Endothelial cell of umbilical vein (primary cell): ENCODE data around the gene HIGD1C. TPM values are rescaled to one million over a fixed set of nuclear protein-coding genes. Genes with fewer than 3 reads are reported as not detected.

Experiments used
- BruUV-seq: library from RNA; stranded (reverse); fragments of 400-500 nt; replicated peaks from 2 replicates; lab custom pipeline; 2021; lab: Mats Ljungman, UMichigan
- CTCF ChIA-PET: fragments of 300-600, 350-600 bp; sonication (Branson Sonifier 250); formaldehyde crosslinking; loops from one replicate; lab custom pipeline; 2021; ENCODE audit warnings: antibody characterized with exemption, inconsistent platforms; lab: Charles Lee
- POLR2A ChIA-PET: fragments of 300-600, 350-600 bp; sonication (Branson Sonifier 250); formaldehyde crosslinking; loops from one replicate; lab custom pipeline; 2021; ENCODE audit warnings: antibody characterized with exemption, inconsistent platforms; lab: Charles Lee
- DNase-seq: peaks from one replicate; pipeline ENCODE4 v3.0.0-alpha.2; 2011; ENCODE audit warnings: low read depth, low spot score
- FAIRE-seq: peaks from 2 replicates; lab custom pipeline; 2011; peaks lifted over from hg19 to GRCh38; lab: Jason Lieb, UNC
- H2AFZ ChIP-seq: 2 replicates; pipeline ENCODE4 v1.6.0; 2012; ENCODE audit warnings: low read depth, low read length, control low read depth, inconsistent platforms
- H3K27ac ChIP-seq: 2 replicates; pipeline ENCODE4 v1.5.1; 2011; ENCODE audit warnings: low read depth, mild to moderate bottlenecking, control low read depth, low read length, moderate library complexity; ENCODE audit not compliant: insufficient read depth
- H3K27me3 ChIP-seq, 2 experiments: 2 replicates each; pipeline versions ENCODE4 v1.6.0 to v1.6.1; 2011; ENCODE audit warnings: low read length in 2 of 2, mixed read lengths in 1 of 2; ENCODE audit not compliant: control insufficient read depth in 2 of 2, insufficient read depth in 2 of 2
- H3K36me3 ChIP-seq, 2 experiments: 2 replicates in 1 of 2; 3 replicates in 1 of 2; pipeline ENCODE4 v1.5.1; 2011; ENCODE audit warnings: low read length in 2 of 2, mild to moderate bottlenecking in 1 of 2, moderate library complexity in 1 of 2; ENCODE audit not compliant: control insufficient read depth in 2 of 2, insufficient read depth in 2 of 2; ENCODE audit errors: extremely low read depth in 1 of 2
- H3K4me1 ChIP-seq: 3 replicates; pipeline ENCODE4 v1.5.1; 2011; ENCODE audit warnings: mild to moderate bottlenecking, low read length; ENCODE audit not compliant: control insufficient read depth, insufficient read depth; ENCODE audit errors: extremely low read depth
- H3K4me2 ChIP-seq: 2 replicates; pipeline ENCODE4 v1.6.1; 2011; ENCODE audit warnings: low read length, control low read depth, mixed read lengths; ENCODE audit not compliant: insufficient read depth
- H3K4me3 ChIP-seq, 3 experiments: fragments of 200-600 bp in 1 of 3; sonication (generic), shearing (Covaris generic) in 1 of 3; replicated peaks in 1 of 3; 2 replicates each; pipeline ENCODE4 v1.5.1; 2011 to 2016; ENCODE audit warnings: control low read depth in 3 of 3, low read length in 3 of 3, mild to moderate bottlenecking in 2 of 3, inconsistent platforms in 1 of 3, low read depth in 1 of 3, moderate library complexity in 1 of 3; ENCODE audit not compliant: insufficient read depth in 1 of 3
- H3K79me2 ChIP-seq: 2 replicates; pipeline ENCODE4 v1.6.0; 2012; ENCODE audit warnings: low read length, inconsistent platforms; ENCODE audit not compliant: control insufficient read depth, insufficient read depth
- H3K9ac ChIP-seq: replicated peaks from 2 replicates; pipeline ENCODE3; 2011; ENCODE audit warnings: low read length, control low read depth; ENCODE audit not compliant: insufficient read depth; ENCODE audit errors: extremely low read depth
- H3K9me1 ChIP-seq: replicated peaks from 3 replicates; pipeline ENCODE4 v1.6.0; 2011; ENCODE audit warnings: mild to moderate bottlenecking, low read length; ENCODE audit not compliant: control insufficient read depth, insufficient read depth; ENCODE audit errors: extremely low read depth
- H3K9me3 ChIP-seq: replicated peaks from 2 replicates; pipeline ENCODE4 v1.5.1; 2012; ENCODE audit warnings: low read length, inconsistent platforms; ENCODE audit not compliant: control insufficient read depth, insufficient read depth
- H4K20me1 ChIP-seq: replicated peaks from 2 replicates; pipeline ENCODE3; 2011; ENCODE audit warnings: mild to moderate bottlenecking, low read length; ENCODE audit not compliant: control insufficient read depth, insufficient read depth; ENCODE audit errors: extremely low read depth
- GATA2 ChIP-seq: IDR thresholded peaks from 2 replicates; pipeline ENCODE4 v1.7.0; 2011; ENCODE audit warnings: low read depth, mild to moderate bottlenecking, moderate library complexity, mixed read lengths, low read length; ENCODE audit not compliant: insufficient read length, insufficient read depth
- dilution Hi-C: fragments of 300-500 bp; cut with MboI; formaldehyde crosslinking; loops from one replicate; pipeline ENCODE4 v1.15.0; 2019; ENCODE audit warnings: low sequenced_read_pairs; ENCODE audit not compliant: extremely low pct_ligation_motif_present
- intact Hi-C: fragments of 100-400 bp; cut with micrococcal nuclease; formaldehyde crosslinking; loops from one replicate; pipeline ENCODE4 v1.10.0; 2022
- polyA plus RNA-seq, 4 experiments: library from polyadenylated mRNA; depleted of rRNA in 3 of 4; stranded (reverse) in 3 of 4; unstranded in 1 of 4; fragments of >200 nt; gene quantifications; 2 replicates each; pipeline versions ENCODE4 v1.2.1 to v1.2.3, GENCODE V29; 2011 to 2012; ENCODE audit warnings: missing spikeins in 1 of 4
- total RNA-seq: library from RNA; stranded (reverse); gene quantifications from 2 replicates; pipeline ENCODE4 v1.2.3, GENCODE V29; 2021
- TF ChIP-seq, protein P1 (sequence below): IDR thresholded peaks from 2 replicates; pipeline ENCODE4 v1.6.1; 2011; ENCODE audit not compliant: insufficient read depth, insufficient read length

HIGD1C gene
- total and polyA plus RNA-seq, 2 donors (not counting 3 experiments of a cell fraction or from before 2014, with no cell fraction given), result not detected

DNA sequence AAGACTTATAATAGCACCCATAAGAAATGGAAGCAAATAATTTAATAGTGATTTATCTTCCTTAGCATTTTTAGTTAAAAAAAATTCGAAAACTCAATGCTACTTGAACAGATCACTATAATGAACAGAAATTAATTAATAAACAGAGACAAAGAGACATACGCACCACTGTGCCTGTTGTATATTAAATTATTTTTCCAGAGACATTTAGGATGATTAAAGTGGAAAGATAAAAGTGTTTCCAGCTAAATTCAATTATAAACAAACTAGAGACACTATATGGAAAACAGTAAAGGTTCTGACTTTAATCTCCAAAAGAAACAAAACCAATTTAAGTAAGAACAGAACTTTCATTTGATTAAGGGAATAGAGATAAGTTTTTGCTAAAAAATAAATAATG, 3.4 kb downstream of the HIGD1C start:
- POLR2A ChIA-PET, result interaction anchor here (0.5 kb wide), 1 partner anchor 1138 kb away, joined by 3 read pairs; no protein-coding TSS in a partner anchor
- Histone ChIP-seq H3K4me2 (no peak overlapping the region), H3K9me3 (no peaks in the 10 kb centered on the region), H4K20me1 (no peaks in the 10 kb centered on the region), H3K9ac (no peak overlapping the region), H3K4me3 (no peak overlapping the region), H3K9me1 (no peaks in the 10 kb centered on the region), H3K4me1 (no peaks in the 10 kb centered on the region), H3K79me2 (no peaks in the 10 kb centered on the region), H3K27me3 (no peaks in the 10 kb centered on the region), H3K27ac (no peak overlapping the region), H3K36me3 (no peaks in the 10 kb centered on the region), H2AFZ (no peak overlapping the region)
- DNase-seq, result no peak
- no TSS peak for BruUV-seq
- dilution Hi-C loops (no loop called here), intact Hi-C loops (no loop called here)
- CTCF ChIA-PET, result interaction anchor here (1.2 kb wide), 1 partner anchor 191 kb away, joined by 3 read pairs; no protein-coding TSS in a partner anchor
- no peak for FAIRE-seq
- TF ChIP-seq, protein P1, sequence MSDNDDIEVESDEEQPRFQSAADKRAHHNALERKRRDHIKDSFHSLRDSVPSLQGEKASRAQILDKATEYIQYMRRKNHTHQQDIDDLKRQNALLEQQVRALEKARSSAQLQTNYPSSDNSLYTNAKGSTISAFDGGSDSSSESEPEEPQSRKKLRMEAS, result no peak

DNA sequence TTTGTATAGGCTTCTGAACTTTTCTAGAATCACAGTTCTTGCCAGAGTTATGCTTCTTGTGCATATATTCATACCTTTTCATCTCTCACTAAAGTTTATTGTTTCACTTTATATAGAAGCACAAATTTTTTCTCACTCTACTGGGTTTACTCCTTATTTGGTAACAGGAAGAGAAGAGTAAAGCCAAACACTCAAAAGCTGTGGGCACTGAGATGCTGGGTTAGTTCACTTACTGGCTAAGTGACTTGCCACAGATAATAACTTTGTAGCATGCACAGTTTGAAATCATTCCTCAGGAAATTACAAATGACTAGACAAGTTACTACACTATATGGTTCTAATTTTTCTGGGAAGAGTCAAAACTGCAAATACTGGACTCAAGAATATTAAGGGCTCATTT, 7.8 kb downstream of the HIGD1C start:
- Histone ChIP-seq H3K4me2 (no peak overlapping the region), H3K9ac (no peak overlapping the region), H2AFZ (no peak overlapping the region), H3K79me2 (no peaks in the 10 kb centered on the region), H3K4me3 (no peak overlapping the region), H3K9me3 (no peaks in the 10 kb centered on the region), H3K27me3 (no peaks in the 10 kb centered on the region), H3K9me1 (no peaks in the 10 kb centered on the region), H3K4me1 (no peaks in the 10 kb centered on the region), H4K20me1 (no peaks in the 10 kb centered on the region), H3K27ac (no peak overlapping the region), H3K36me3 (peaks cover 0 to 2% of the 10 kb centered on the region in 2 experiments)
- FAIRE-seq (no peak), DNase-seq (no peak)
- no peak for TF ChIP-seq GATA2
- TF ChIP-seq, protein P1, result no peak
- no TSS peak for BruUV-seq
- ChIA-PET POLR2A (no interaction called here), CTCF (interaction anchor here (0.9 to 1.0 kb wide), 2 partner anchors 25 to 135 kb away, joined by 3 read pairs; no protein-coding TSS in a partner anchor)
- intact Hi-C loops (no loop called here), dilution Hi-C loops (no loop called here)
